ENCODE measurements around the gene C16orf89.
A peak's percentile ranks its signal among the peaks of the same experiment; 100 is the strongest.
"Not testable (repeated sequence)": the region's sequence is repeated elsewhere in the genome, so short reads cannot be mapped to it uniquely, and the experiment has no call there.

Gene C16orf89

DNA sequence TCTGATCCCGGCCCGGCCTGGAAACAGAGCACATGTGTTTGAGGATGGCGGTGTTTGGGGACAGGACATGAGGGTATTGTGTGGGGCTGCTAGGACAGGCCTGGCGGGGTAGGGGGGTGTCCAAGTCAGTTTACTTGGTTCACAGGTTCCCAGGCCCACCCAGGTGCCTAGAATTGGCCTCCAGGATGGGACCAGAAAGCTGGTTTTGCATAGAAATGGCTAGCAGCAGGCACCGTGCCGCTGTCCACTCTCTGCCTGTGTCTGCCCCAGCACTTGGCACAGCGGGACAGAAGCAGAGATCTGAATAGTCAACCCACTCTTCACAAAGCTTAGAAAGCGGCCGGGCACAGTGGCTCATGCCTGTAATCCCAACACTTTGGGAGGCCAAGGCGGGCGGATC lies 20.0 kb upstream of the C16orf89 start:
- DNase-seq (ENCODE audit: extremely low read depth in 1 of 2, low read depth in 1 of 2), result not testable (repeated sequence)

GRCh38 chr16:5084802-5085201 lies 19.0 kb upstream of the C16orf89 start:
- peak; percentile 16 to 29 for DNase-seq (ENCODE audit: extremely low read depth in 1 of 2, low read depth in 1 of 2)

DNA sequence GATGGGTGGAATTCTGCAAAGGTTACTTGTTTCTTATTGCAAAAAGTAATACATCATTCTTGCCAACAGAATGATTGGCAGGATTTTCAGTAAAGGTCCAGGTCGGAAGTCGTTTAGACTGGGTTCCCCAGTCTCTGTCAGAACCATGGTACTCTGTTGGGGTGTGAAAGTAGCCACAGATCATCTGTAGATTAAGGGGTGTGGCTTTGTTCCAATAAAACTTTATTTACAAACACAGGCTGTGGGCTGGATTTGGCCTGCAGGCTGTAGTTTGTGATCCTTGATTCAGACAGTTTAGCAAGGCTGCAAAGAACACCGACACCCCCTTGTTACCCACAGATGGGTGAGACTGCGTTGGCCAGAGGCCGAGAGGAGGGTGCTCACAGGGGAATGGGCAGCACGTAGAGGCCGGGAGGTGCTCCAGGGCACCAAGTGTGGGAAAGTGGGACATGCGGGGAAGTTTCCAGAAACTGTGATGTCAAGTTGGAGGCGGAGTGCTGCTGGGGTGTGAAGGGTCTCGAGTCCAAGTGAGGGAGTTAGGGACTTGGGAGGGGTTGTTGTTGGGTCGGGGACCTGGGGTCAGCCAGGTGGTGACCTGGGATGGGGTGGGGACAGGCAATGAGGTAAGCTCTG lies 18.5 kb upstream of the C16orf89 start:
- DNase-seq (ENCODE audit: extremely low read depth in 1 of 2, low read depth in 1 of 2), result not testable (repeated sequence)

- DNase-seq (ENCODE audit: extremely low read depth in 1 of 2, low read depth in 1 of 2), result not testable (repeated sequence)
Measured at GRCh38 chr16:5083646-5084045, 17.9 kb upstream of the C16orf89 start.

DNA sequence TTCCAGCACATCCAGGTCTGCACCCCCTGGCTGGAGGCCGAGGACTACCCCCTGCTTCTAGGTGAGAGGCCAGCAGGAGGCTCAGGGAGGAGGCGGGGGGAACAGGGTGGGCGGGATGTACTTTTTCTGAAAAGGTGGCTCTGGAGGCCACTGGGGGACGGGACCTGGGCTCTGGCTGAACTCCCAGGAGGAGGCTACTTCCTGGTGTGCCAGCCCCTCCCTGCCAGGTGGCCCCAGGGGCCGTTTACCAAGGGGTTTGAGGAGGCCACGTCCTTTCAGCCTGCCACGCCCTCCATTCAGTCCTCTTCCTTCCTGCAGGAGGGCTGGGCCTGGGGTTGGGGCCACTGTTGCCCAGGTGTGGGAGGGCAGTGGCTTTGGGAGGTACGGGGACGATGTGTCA lies 15.2 kb upstream of the C16orf89 start:
- not testable (repeated sequence) for DNase-seq (ENCODE audit: extremely low read depth in 1 of 2, low read depth in 1 of 2)

GRCh38 chr16:5080461-5080860 lies 14.7 kb upstream of the C16orf89 start:
- not testable (repeated sequence) for DNase-seq (ENCODE audit: extremely low read depth in 1 of 2, low read depth in 1 of 2)

- no peak for DNase-seq (ENCODE audit: extremely low read depth in 1 of 2, low read depth in 1 of 2)
Measured at GRCh38 chr16:5078626-5079025, 12.9 kb upstream of the C16orf89 start.

GRCh38 chr16:5077304-5077703 lies 11.5 kb upstream of the C16orf89 start:
- no peak for DNase-seq (ENCODE audit: extremely low read depth in 1 of 2, low read depth in 1 of 2)

GRCh38 chr16:5075637-5076036 lies 9.9 kb upstream of the C16orf89 start:
- no peak for DNase-seq (ENCODE audit: extremely low read depth in 1 of 2, low read depth in 1 of 2)

GRCh38 chr16:5073771-5074170 lies 8.0 kb upstream of the C16orf89 start:
- DNase-seq (ENCODE audit: extremely low read depth in 1 of 2, low read depth in 1 of 2), result not testable (repeated sequence)

GRCh38 chr16:5073279-5073629 lies 7.5 kb upstream of the C16orf89 start:
- DNase-seq (ENCODE audit: extremely low read depth in 1 of 2, low read depth in 1 of 2), result no peak

DNA sequence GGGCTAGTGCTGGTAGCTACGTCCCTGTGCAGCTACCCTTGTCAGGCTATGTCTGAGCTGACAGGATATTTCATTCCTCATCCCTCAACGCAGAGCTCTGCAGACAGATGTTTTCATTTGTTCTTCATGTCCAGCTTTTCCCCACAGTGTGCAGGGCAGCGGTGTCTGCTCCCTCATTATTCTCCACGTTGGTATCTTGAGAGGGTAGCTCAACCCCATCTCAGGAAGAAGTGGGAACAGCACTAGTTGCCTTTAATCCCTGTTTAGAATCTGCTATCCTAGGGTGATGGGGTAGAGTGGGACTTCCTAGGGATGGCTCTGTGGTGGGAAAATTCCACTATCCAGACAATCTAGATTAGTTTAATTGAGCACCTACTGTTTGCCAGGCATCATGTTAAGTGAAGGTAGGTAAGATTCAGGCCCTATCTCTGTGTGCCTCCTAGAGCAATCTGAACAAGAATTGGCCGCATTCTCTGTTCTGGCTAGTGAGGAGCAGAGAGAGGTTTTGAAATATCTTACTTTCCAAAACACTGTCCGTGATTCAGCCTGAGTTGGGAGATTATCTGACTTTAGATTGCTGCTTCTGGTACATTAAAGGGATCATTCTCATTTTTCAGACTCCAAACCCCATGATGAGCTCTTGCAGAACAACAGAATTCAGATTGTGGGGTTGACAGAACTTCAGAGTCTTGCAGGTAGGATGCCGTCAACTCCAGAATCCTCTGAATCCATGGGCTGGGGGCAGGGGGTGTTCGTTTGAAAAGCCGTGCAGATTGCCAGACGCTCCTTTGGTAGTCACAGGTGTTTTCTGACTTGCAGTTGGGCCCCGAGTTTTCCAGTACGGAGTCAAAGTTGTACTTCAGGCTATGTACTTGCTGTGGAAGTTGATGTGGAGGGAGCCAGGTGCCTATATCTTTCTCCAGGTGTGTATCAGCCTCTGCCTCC lies 6.8 kb upstream of the C16orf89 start:
- DNase-seq (ENCODE audit: extremely low read depth in 1 of 2, low read depth in 1 of 2), result no peak

DNA sequence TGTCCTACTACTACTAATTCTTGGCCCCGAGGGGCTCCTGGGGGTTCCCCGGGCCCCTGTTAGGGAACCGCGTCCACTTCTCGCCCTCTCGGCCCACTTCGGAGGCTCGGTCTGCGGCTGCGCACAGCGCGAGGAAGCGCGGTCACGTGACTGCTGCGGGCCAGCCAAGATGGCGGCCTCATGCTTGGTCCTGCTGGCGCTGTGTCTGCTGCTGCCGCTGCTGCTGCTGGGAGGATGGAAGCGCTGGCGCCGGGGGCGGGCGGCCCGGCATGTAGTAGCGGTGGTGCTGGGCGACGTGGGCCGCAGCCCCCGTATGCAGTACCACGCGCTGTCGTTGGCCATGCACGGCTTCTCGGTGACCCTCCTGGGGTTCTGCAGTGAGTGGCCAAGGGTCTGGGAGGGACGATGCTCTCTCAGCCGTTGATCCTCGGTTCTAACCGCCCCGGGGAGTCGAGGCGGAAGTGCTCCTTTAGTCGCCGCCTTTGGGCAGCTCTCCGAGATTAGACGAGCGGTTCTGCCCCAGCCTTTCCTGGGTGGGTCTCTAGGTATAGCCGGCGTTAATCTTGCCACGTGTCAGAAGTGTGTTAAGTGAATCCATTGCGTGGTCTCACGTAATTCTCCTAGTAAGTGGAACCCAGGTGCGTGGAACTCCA lies 6.1 kb upstream of the C16orf89 start, which contains the start of gene ALG1:
Gene ALG1 (plus strand): TSS at position 163 of the 653 bp plus-strand sequence. CDS start 7 bp downstream, at position 170.
- DNase-seq (ENCODE audit: extremely low read depth in 1 of 2, low read depth in 1 of 2), result peak; percentile 71 to 83

DNA sequence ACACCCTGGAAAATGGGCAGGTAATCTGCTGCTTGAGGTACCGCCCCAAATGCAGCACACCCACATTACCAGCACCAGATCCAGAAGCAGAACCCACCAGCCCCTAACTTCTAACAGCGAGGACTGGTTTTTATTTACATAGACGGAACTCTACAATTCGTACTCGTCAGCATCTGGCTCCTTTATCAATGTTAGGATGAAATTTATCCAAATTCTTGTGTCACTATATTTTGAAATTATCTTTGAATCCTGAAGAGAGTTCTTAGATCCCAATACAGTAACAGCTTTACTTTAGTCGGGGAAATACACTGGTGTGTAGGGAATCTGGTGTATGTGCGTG lies 5.6 kb upstream of the C16orf89 start:
- DNase-seq (ENCODE audit: extremely low read depth in 1 of 2, low read depth in 1 of 2), result no peak

- no peak for DNase-seq (ENCODE audit: extremely low read depth in 1 of 2, low read depth in 1 of 2)
Measured at GRCh38 chr16:5070431-5071186, 4.9 kb upstream of the C16orf89 start.

DNA sequence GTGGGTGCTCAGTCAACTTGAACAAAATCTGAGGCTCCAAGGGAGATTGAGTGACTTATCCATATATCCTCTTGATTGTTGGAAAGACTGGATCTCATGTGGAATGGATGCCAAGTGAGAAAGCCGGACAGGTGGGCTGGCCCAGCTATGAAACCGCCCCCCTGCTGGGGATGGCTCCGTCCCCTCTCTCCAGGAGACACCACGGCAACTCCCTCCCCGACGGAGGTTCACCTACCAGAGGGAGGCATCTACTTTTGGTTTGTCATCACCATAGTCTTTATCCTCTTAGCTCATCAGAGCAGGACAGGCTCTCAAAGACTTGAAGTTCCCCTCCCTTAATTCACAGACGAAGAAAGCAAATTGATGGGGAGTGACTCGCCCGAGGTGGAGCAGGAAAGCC lies 4.1 kb upstream of the C16orf89 start:
- DNase-seq (ENCODE audit: extremely low read depth in 1 of 2, low read depth in 1 of 2), result no peak

GRCh38 chr16:5069048-5069447 lies 3.3 kb upstream of the C16orf89 start:
- no peak for DNase-seq (ENCODE audit: extremely low read depth in 1 of 2, low read depth in 1 of 2)

DNA sequence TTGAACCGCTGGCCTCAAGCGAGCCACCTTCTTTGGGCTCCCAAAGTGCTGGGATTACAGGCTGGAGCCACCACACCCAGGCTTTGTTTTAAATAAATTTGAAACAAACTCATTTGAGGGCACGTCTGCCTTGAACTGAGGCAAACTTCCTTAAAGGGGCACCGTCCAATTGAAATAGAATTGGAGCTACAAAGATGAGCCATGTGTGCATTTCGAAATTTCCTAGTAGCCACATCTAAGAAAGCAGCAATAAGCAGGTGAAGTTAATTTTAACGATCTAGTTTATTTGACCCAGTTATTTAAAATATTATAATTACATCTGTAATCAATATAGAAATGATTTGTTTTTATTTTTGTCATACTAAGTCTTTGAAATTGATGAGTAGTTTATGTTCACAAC lies 755 bp upstream of the C16orf89 start:
- no peak for DNase-seq (ENCODE audit: extremely low read depth in 1 of 2, low read depth in 1 of 2)

- no peak for DNase-seq (ENCODE audit: extremely low read depth in 1 of 2, low read depth in 1 of 2)
Measured at GRCh38 chr16:5065326-5065725, 430 bp downstream of the C16orf89 start.

GRCh38 chr16:5064915-5065314 lies 841 bp downstream of the C16orf89 start:
- no peak for DNase-seq (ENCODE audit: extremely low read depth in 1 of 2, low read depth in 1 of 2)

Data from activated CD8-positive, alpha-beta memory T cell treated with anti-CD3 and anti-CD28 coated beads for 1 hour (primary cell).